Fibroblast of lung (primary cell): Measurements from ENCODE around the gene RNF20.

Source experiments
- EZH2 ChIP-seq: IDR thresholded peaks from 2 replicates; pipeline ENCODE4 v1.5.1; 2012; ENCODE audit warnings: low read length, control low read depth, mild to moderate bottlenecking; ENCODE audit errors: missing control alignments
- TF ChIP-seq, protein P1 (sequence below), 2 donors: IDR thresholded peaks in 1 of 2; conservative IDR thresholded peaks in 1 of 2; 1 replicate in 1 of 2; 2 replicates in 1 of 2; pipeline ENCODE4 v1.5.1; 2011 to 2012; ENCODE audit warnings: low read length in 2 of 2, control low read depth in 1 of 2, inconsistent platforms in 1 of 2, low read depth in 1 of 2, mild to moderate bottlenecking in 1 of 2

DNA sequence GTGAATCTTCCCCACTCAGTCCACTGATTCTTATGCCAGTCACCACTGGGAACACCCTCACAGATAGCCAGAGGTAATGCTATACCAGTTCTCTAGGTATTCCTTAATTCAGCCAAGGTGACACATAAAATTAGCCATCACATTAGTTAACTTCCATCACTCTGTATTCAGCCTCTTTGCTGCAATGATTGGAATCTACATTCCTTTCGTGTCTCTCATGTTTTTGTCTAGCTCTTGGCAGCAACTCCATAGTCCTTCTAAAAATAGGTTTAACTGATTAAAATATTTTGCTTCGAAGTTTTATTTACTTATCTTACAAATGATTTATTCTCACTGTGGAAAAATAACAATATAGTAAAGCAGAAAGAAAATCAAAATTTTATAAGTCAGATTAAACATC, 19.6 kb upstream of the RNF20 start:
- no peak for TF ChIP-seq EZH2
- TF ChIP-seq, protein P1, sequence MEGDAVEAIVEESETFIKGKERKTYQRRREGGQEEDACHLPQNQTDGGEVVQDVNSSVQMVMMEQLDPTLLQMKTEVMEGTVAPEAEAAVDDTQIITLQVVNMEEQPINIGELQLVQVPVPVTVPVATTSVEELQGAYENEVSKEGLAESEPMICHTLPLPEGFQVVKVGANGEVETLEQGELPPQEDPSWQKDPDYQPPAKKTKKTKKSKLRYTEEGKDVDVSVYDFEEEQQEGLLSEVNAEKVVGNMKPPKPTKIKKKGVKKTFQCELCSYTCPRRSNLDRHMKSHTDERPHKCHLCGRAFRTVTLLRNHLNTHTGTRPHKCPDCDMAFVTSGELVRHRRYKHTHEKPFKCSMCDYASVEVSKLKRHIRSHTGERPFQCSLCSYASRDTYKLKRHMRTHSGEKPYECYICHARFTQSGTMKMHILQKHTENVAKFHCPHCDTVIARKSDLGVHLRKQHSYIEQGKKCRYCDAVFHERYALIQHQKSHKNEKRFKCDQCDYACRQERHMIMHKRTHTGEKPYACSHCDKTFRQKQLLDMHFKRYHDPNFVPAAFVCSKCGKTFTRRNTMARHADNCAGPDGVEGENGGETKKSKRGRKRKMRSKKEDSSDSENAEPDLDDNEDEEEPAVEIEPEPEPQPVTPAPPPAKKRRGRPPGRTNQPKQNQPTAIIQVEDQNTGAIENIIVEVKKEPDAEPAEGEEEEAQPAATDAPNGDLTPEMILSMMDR (conservative IDR thresholded peaks at IDR 0.05 in 1 of 2, IDR thresholded peaks at IDR 0.05 in 1 of 2; ENCODE audit: low read depth in 1 of 2, low read length in 2 of 2) = no peak
